GM23248 (cell line): ENCODE data around the gene FNDC3B. TPM values are rescaled to one million over a fixed set of nuclear protein-coding genes. Genes with fewer than 3 reads are reported as not detected.
"Not testable (repeated sequence)": the region's sequence is repeated elsewhere in the genome, so short reads cannot be mapped to it uniquely, and the experiment has no call there.

Experiments
- DNase-seq: peaks from one replicate; pipeline ENCODE4 v3.0.0-alpha.2; 2015
- H2AFZ ChIP-seq: fragments of 200-600 bp; sonication (generic); 2 replicates; pipeline ENCODE4 v1.6.1; 2016; ENCODE audit warnings: antibody characterized with exemption
- H3F3A ChIP-seq: fragments of 200-600 bp; sonication (generic); 2 replicates; pipeline ENCODE4 v1.6.1; 2016; ENCODE audit warnings: mild to moderate bottlenecking, antibody characterized with exemption, mixed run types; ENCODE audit not compliant: insufficient read depth
- H3K27ac ChIP-seq: fragments of 200-600 bp; sonication (generic); 2 replicates; pipeline ENCODE4 v1.5.1; 2016; ENCODE audit warnings: mild to moderate bottlenecking
- H3K27me3 ChIP-seq: fragments of 200-600 bp; sonication (generic); replicated peaks from 2 replicates; pipeline ENCODE4 v1.6.1; 2016; ENCODE audit warnings: mild to moderate bottlenecking; ENCODE audit not compliant: insufficient read depth
- H3K36me3 ChIP-seq: fragments of 200-600 bp; sonication (generic); 2 replicates; pipeline ENCODE4 v1.6.1; 2016; ENCODE audit warnings: low read depth, mild to moderate bottlenecking
- H3K4me1 ChIP-seq: fragments of 200-600 bp; sonication (generic); 2 replicates; pipeline ENCODE4 v1.6.1; 2016; ENCODE audit warnings: mild to moderate bottlenecking; ENCODE audit not compliant: insufficient read depth
- H3K4me2 ChIP-seq: fragments of 200-600 bp; sonication (generic); one replicate; pipeline ENCODE4 v1.6.1; 2016; ENCODE audit warnings: mild to moderate bottlenecking; ENCODE audit not compliant: unreplicated experiment
- H3K4me3 ChIP-seq: fragments of 200-600 bp; sonication (generic); 2 replicates; pipeline ENCODE4 v1.5.1; 2016; ENCODE audit warnings: mild to moderate bottlenecking
- H3K79me2 ChIP-seq: fragments of 200-600 bp; sonication (generic); 2 replicates; pipeline ENCODE4 v1.6.1; 2016; ENCODE audit warnings: mild to moderate bottlenecking; ENCODE audit not compliant: insufficient read depth
- H3K9ac ChIP-seq: fragments of 200-600 bp; sonication (generic); 2 replicates; pipeline ENCODE4 v1.6.1; 2016; ENCODE audit warnings: mild to moderate bottlenecking
- H3K9me2 ChIP-seq: fragments of 200-600 bp; sonication (generic); 2 replicates; pipeline ENCODE4 v1.6.1; 2016; ENCODE audit warnings: mixed run types, mild to moderate bottlenecking, moderate library complexity; ENCODE audit not compliant: insufficient read depth
- H3K9me3 ChIP-seq: fragments of 200-600 bp; sonication (generic); one replicate; pipeline ENCODE4 v1.6.1; 2017; ENCODE audit warnings: low read depth
- H4K20me1 ChIP-seq: fragments of 200-600 bp; sonication (generic); 2 replicates; pipeline ENCODE4 v1.6.0; 2016; ENCODE audit not compliant: insufficient read depth
- EZH2 ChIP-seq: fragments of 200-600 bp; sonication (generic); IDR thresholded peaks from 2 replicates; pipeline ENCODE4 v1.6.1; 2018; ENCODE audit warnings: antibody characterized with exemption, mild to moderate bottlenecking; ENCODE audit not compliant: insufficient read depth, poor library complexity, severe bottlenecking
- EZH2phosphoT487 ChIP-seq: fragments of 200-600 bp; sonication (generic); IDR thresholded peaks from 2 replicates; pipeline ENCODE4 v1.6.1; 2018; ENCODE audit warnings: antibody characterized with exemption, moderate library complexity, mild to moderate bottlenecking, low read depth; ENCODE audit not compliant: insufficient read depth
- WGBS, 2 experiments: methylation state at CpG; one replicate each; pipeline ENCODE4 v1.1.6; 2015 to 2017; ENCODE audit warnings: low lambda C conversion rate in 2 of 2, low coverage in 1 of 2; ENCODE audit errors: missing lambda C conversion rate in 2 of 2; 5-methylcytosine and 5-hydroxymethylcytosine counted together
- in situ Hi-C: fragments of 300-500 bp; cut with MboI; formaldehyde crosslinking; loops from 2 replicates; pipeline ENCODE4 v1.15.0; 2020
- polyA plus RNA-seq: library from polyadenylated mRNA; unstranded; fragments of >200 nt; fragmentation: Nextera tagmentation; extraction: Ambion mirVana; gene quantifications from 2 replicates; pipeline ENCODE4 v1.2.1, GENCODE V29; 2016
- total RNA-seq: library from RNA; depleted of rRNA; stranded (reverse); fragments of >200 nt; shearing (Covaris generic); gene quantifications from 2 replicates; pipeline ENCODE4 v1.2.3, GENCODE V29; 2014

Gene FNDC3B
- total and polyA plus RNA-seq, 2 experiments from 2014 or later = 85.5 to 123 TPM

- peaks cover 52% of the 10 kb centered on the region for H3F3A ChIP-seq
- no peaks in the 10 kb centered on the region for H3K9me3 ChIP-seq
- H3K27ac ChIP-seq = peak overlapping the region; percentile 43
- no peak for TF ChIP-seq EZH2
- no peak for TF ChIP-seq EZH2phosphoT487
- in situ Hi-C loops = no loop called here
- peak overlapping the region; percentile 12; the same call in 1 of the 2 replicates for H3K9ac ChIP-seq
- H3K36me3 ChIP-seq = peaks cover 40% of the 10 kb centered on the region
- peak; percentile 81 for DNase-seq
- WGBS, 2 experiments = 0 to 8% methylated on average over 1 of the region's 1 CpG
- peaks cover 97% of the 10 kb centered on the region for H3K79me2 ChIP-seq
- no peaks in the 10 kb centered on the region for H3K27me3 ChIP-seq
- H3K9me2 ChIP-seq = no peaks in the 10 kb centered on the region
- H3K4me3 ChIP-seq = no peak overlapping the region
- H2AFZ ChIP-seq = no peak overlapping the region
- H4K20me1 ChIP-seq = peaks cover 8% of the 10 kb centered on the region; the same call in 1 of the 2 replicates
- peaks cover 23% of the 10 kb centered on the region for H3K4me1 ChIP-seq
- no peak overlapping the region for H3K4me2 ChIP-seq
Observed at GRCh38 chr3:172249039-172249438, 209.7 kb downstream of the FNDC3B start.

- peaks cover 4% of the 10 kb centered on the region; the same call in 1 of the 2 replicates for H4K20me1 ChIP-seq
- peaks cover 16% of the 10 kb centered on the region for H3K4me1 ChIP-seq
- H3K4me3 ChIP-seq = no peak overlapping the region
- TF ChIP-seq EZH2 = no peak
- TF ChIP-seq EZH2phosphoT487 = no peak
- H3K4me2 ChIP-seq = no peak overlapping the region
- DNase-seq = no peak
- H3F3A ChIP-seq = peaks cover 46% of the 10 kb centered on the region
- H3K9me3 ChIP-seq = no peaks in the 10 kb centered on the region
- no peak overlapping the region for H3K9ac ChIP-seq
- H3K9me2 ChIP-seq = no peaks in the 10 kb centered on the region
- in situ Hi-C loops = no loop called here
- H3K27me3 ChIP-seq = no peaks in the 10 kb centered on the region
- H3K36me3 ChIP-seq = peaks cover 55% of the 10 kb centered on the region
- no peak overlapping the region for H3K27ac ChIP-seq
- no peak overlapping the region for H2AFZ ChIP-seq
- WGBS, 2 experiments = 97 to 99% methylated on average over 13 of the region's 13 CpGs
- peaks cover 99% of the 10 kb centered on the region for H3K79me2 ChIP-seq
Observed at GRCh38 chr3:172251211-172251610, 211.8 kb downstream of the FNDC3B start.

- Histone ChIP-seq H3F3A (peaks cover 58% of the 10 kb centered on the region), H3K9ac (no peak overlapping the region), H3K9me3 (no peaks in the 10 kb centered on the region), H3K4me3 (no peak overlapping the region), H3K79me2 (peaks cover 99% of the 10 kb centered on the region), H2AFZ (no peak overlapping the region), H3K27ac (no peak overlapping the region), H3K36me3 (peaks cover 55% of the 10 kb centered on the region), H3K4me1 (peaks cover 25% of the 10 kb centered on the region), H3K9me2 (no peaks in the 10 kb centered on the region), H3K4me2 (no peak overlapping the region), H3K27me3 (no peaks in the 10 kb centered on the region), H4K20me1 (peaks cover 6% of the 10 kb centered on the region; the same call in 1 of the 2 replicates)
- 92 to 93% methylated on average over 5 of the region's 5 CpGs for WGBS, 2 experiments
- no peak for TF ChIP-seq EZH2phosphoT487
- TF ChIP-seq EZH2 = no peak
- no peak for DNase-seq
- in situ Hi-C loops = no loop called here
Observed at GRCh38 chr3:172253200-172253599, 213.8 kb downstream of the FNDC3B start.

- H3F3A ChIP-seq = peaks cover 62% of the 10 kb centered on the region
- H3K9me2 ChIP-seq = no peaks in the 10 kb centered on the region
- TF ChIP-seq EZH2phosphoT487 = no peak
- no peak for TF ChIP-seq EZH2
- no peak overlapping the region for H3K4me3 ChIP-seq
- H3K79me2 ChIP-seq = peaks cover 91% of the 10 kb centered on the region
- 94 to 96% methylated on average over 1 of the region's 1 CpG for WGBS, 2 experiments
- no peaks in the 10 kb centered on the region for H3K27me3 ChIP-seq
- H3K4me1 ChIP-seq = peaks cover 34% of the 10 kb centered on the region
- peaks cover 53% of the 10 kb centered on the region for H3K36me3 ChIP-seq
- H4K20me1 ChIP-seq = peaks cover 8% of the 10 kb centered on the region; the same call in 1 of the 2 replicates
- no peaks in the 10 kb centered on the region for H3K9me3 ChIP-seq
- H3K27ac ChIP-seq = no peak overlapping the region
- DNase-seq = no peak
- no peak overlapping the region for H2AFZ ChIP-seq
- no peak overlapping the region for H3K4me2 ChIP-seq
- in situ Hi-C loops = no loop called here
- H3K9ac ChIP-seq = no peak overlapping the region
Observed at GRCh38 chr3:172254542-172254941, 215.2 kb downstream of the FNDC3B start.

GRCh38 chr3:172255321-172255720 is 215.9 kb downstream of the FNDC3B start:
- H3K79me2 ChIP-seq = peaks cover 84% of the 10 kb centered on the region

More at GRCh38 chr3:172255321-172255720, 215.9 kb downstream of the FNDC3B start:
- H2AFZ ChIP-seq, H3K4me2 ChIP-seq, in situ Hi-C loops, H3K9me3 ChIP-seq, H3K9ac ChIP-seq, H3K27me3 ChIP-seq, H3K4me3 ChIP-seq, H4K20me1 ChIP-seq, H3K9me2 ChIP-seq, DNase-seq: not testable (repeated sequence)
- H3K36me3 ChIP-seq = peaks cover 50% of the 10 kb centered on the region
- peaks cover 63% of the 10 kb centered on the region for H3F3A ChIP-seq
- H3K4me1 ChIP-seq = peaks cover 39% of the 10 kb centered on the region
- peak overlapping the region; percentile 41; the same call in 1 of the 2 replicates for H3K27ac ChIP-seq
- 85 to 87% methylated on average over 10 of the region's 10 CpGs for WGBS, 2 experiments
